Progenitor cell of endocrine pancreas (in vitro differentiated cells): Measurements from ENCODE around the gene FOXP1. TPM values are rescaled to one million over a fixed set of nuclear protein-coding genes. Genes with fewer than 3 reads are reported as not detected.
"Not testable (repeated sequence)": the region's sequence is repeated elsewhere in the genome, so short reads cannot be mapped to it uniquely, and the experiment has no call there.

ENCODE experiments used
- DNase-seq: peaks from one replicate; pipeline ENCODE4 v3.0.0; 2021; ENCODE audit warnings: low spot score; ENCODE audit not compliant: unreplicated experiment
- H3K27ac Mint-ChIP-seq: 2 replicates; pipeline ENCODE4 v1.8.0; 2021; ENCODE audit warnings: mild to moderate bottlenecking, moderate library complexity, mixed read lengths
- H3K27me3 Mint-ChIP-seq: 2 replicates; pipeline ENCODE4 v1.8.0; 2021; ENCODE audit warnings: mixed read lengths
- H3K36me3 Mint-ChIP-seq: 2 replicates; pipeline ENCODE4 v1.8.0; 2022; ENCODE audit warnings: mixed read lengths; ENCODE audit not compliant: insufficient read depth
- H3K4me1 Mint-ChIP-seq: 2 replicates; pipeline ENCODE4 v1.8.0; 2021; ENCODE audit warnings: low read depth, mixed read lengths
- H3K4me3 Mint-ChIP-seq: 2 replicates; pipeline ENCODE4 v1.8.0; 2021; ENCODE audit warnings: low read depth, mild to moderate bottlenecking, moderate library complexity, mixed read lengths
- H3K9me3 Mint-ChIP-seq: 2 replicates; pipeline ENCODE4 v1.8.0; 2021; ENCODE audit warnings: low read depth, mixed read lengths
- total RNA-seq: library from RNA; stranded (reverse); gene quantifications from 2 replicates; pipeline ENCODE4 v1.2.1, GENCODE V29; 2021
- TF ChIP-seq, protein P1 (sequence below): fragments of 200-600 bp; sonication (generic); IDR thresholded peaks from one replicate; pipeline ENCODE4 v1.5.0; 2021; ENCODE audit warnings: antibody characterized with exemption, mild to moderate bottlenecking; ENCODE audit not compliant: unreplicated experiment

The FOXP1 gene
- total RNA-seq, 1 donor from 2014 or later, result 242 TPM

- DNase-seq, result no peak
- TF ChIP-seq, protein P1, sequence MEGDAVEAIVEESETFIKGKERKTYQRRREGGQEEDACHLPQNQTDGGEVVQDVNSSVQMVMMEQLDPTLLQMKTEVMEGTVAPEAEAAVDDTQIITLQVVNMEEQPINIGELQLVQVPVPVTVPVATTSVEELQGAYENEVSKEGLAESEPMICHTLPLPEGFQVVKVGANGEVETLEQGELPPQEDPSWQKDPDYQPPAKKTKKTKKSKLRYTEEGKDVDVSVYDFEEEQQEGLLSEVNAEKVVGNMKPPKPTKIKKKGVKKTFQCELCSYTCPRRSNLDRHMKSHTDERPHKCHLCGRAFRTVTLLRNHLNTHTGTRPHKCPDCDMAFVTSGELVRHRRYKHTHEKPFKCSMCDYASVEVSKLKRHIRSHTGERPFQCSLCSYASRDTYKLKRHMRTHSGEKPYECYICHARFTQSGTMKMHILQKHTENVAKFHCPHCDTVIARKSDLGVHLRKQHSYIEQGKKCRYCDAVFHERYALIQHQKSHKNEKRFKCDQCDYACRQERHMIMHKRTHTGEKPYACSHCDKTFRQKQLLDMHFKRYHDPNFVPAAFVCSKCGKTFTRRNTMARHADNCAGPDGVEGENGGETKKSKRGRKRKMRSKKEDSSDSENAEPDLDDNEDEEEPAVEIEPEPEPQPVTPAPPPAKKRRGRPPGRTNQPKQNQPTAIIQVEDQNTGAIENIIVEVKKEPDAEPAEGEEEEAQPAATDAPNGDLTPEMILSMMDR, result no peak
- Mint-ChIP-seq H3K36me3 (peaks cover 25% of the 10 kb centered on the region), H3K27me3 (no peaks in the 10 kb centered on the region), H3K4me3 (no peak overlapping the region), H3K9me3 (peaks cover 10% of the 10 kb centered on the region), H3K4me1 (peaks cover 7% of the 10 kb centered on the region), H3K27ac (no peak overlapping the region)
These were observed 255.6 kb downstream of the FOXP1 start for GRCh38 chr3:71327936-71328335.

DNA sequence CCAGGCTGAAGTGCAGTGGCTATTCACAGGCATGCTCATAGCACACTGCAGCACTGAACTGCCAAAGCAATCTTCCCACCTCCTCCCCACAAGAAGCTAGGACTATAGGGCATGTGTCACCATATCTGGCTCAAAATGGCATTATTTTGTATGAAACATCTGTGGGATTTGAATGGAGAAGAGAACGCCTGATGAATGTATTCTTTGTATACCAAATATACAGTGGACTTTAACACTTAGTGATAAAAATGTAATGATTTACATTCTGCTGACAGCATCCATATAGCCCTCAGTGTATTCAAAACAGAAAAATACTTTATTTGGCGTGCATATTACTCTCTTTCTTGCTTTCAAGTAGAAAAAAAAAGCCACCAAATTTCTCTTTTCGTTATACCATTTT, 257.8 kb downstream of the FOXP1 start:
- Mint-ChIP-seq H3K36me3 (peaks cover 12% of the 10 kb centered on the region), H3K4me3 (no peak overlapping the region), H3K27me3 (no peaks in the 10 kb centered on the region), H3K4me1 (peaks cover 7% of the 10 kb centered on the region), H3K27ac (no peak overlapping the region), H3K9me3 (peaks cover 5% of the 10 kb centered on the region)
- TF ChIP-seq, protein P1, result no peak
- DNase-seq, result no peak

DNA sequence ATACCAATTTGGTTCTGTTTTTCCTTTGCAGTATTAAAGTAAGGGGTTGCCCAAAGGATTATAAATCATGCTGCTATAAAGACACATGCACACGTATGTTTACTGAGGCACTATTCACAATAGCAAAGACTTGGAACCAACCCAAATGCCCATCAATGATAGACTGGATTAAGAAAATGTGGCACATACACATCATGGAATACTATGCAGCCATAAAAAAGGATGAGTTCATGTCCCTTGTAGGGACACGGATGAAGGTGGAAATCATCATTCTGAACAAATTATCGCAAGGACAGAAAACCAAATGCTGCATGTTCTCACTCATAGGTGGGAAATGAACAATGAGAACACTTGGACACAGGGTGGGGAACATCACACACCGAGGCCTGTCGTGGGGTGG, 259.3 kb downstream of the FOXP1 start:
- H3K27ac Mint-ChIP-seq, H3K27me3 Mint-ChIP-seq: not testable (repeated sequence)

GRCh38 chr3:71323558-71323957, 260.0 kb downstream of the FOXP1 start:
- H3K9me3 Mint-ChIP-seq, result no peaks in the 10 kb centered on the region

More for the DNA sequence above, 259.3 kb downstream of the FOXP1 start:
- not testable (repeated sequence) for H3K36me3 Mint-ChIP-seq, DNase-seq, H3K9me3 Mint-ChIP-seq, H3K4me1 Mint-ChIP-seq, H3K4me3 Mint-ChIP-seq

DNA sequence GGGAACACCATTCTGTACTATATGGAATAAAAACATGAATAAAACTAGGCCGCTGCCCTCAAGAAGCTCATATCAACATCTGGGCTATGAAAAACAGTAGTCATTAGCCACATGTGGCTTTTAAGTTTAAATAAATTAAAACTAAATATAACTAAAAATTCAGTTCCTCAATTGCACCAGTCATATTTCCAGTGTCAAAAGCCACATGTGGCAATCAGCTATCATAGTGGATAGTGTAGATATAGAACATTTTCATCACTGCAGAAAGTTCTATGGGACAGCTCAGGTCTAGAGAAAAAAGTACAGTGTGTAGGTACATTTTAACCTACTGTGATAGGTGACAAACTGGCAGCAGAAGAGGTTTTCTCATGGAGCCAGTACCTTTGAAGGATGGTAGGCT, 261.4 kb downstream of the FOXP1 start:
- TF ChIP-seq, protein P1, result no peak
- H3K4me1 Mint-ChIP-seq, result peaks cover 22% of the 10 kb centered on the region
- no peak overlapping the region for H3K27ac Mint-ChIP-seq
- no peaks in the 10 kb centered on the region for H3K36me3 Mint-ChIP-seq
- no peak overlapping the region for H3K4me3 Mint-ChIP-seq
- no peaks in the 10 kb centered on the region for H3K27me3 Mint-ChIP-seq
- no peaks in the 10 kb centered on the region for H3K9me3 Mint-ChIP-seq
- DNase-seq, result no peak

More at GRCh38 chr3:71323558-71323957, 260.0 kb downstream of the FOXP1 start:
- TF ChIP-seq, protein P1, result no peak
- H3K27me3 Mint-ChIP-seq, result no peaks in the 10 kb centered on the region
- peaks cover 12% of the 10 kb centered on the region for H3K4me1 Mint-ChIP-seq
- H3K36me3 Mint-ChIP-seq, result peaks cover 2% of the 10 kb centered on the region
- H3K4me3 Mint-ChIP-seq, result no peak overlapping the region
- DNase-seq, result no peak
- no peak overlapping the region for H3K27ac Mint-ChIP-seq

- DNase-seq, result no peak
- H3K27ac Mint-ChIP-seq, result no peak overlapping the region
- TF ChIP-seq, protein P1, result no peak
- H3K4me1 Mint-ChIP-seq, result peaks cover 27% of the 10 kb centered on the region
- no peaks in the 10 kb centered on the region for H3K9me3 Mint-ChIP-seq
- no peaks in the 10 kb centered on the region for H3K27me3 Mint-ChIP-seq
- H3K4me3 Mint-ChIP-seq, result no peak overlapping the region
- H3K36me3 Mint-ChIP-seq, result no peaks in the 10 kb centered on the region
These were observed 263.8 kb downstream of the FOXP1 start for GRCh38 chr3:71319771-71320170.
